OCI-LY7 (cell line): Measurements from ENCODE around the gene CA12. TPM values are rescaled to one million over a fixed set of nuclear protein-coding genes. Genes with fewer than 3 reads are reported as not detected.

Experiments used
- BruUV-seq: library from RNA; stranded (reverse); fragments of 400-500 nt; replicated peaks from 2 replicates; lab custom pipeline; 2021; lab: Mats Ljungman, UMichigan
- CTCF ChIA-PET: fragments of 300-600 bp; sonication (Branson Sonifier 250); formaldehyde crosslinking; loops from one replicate; lab custom pipeline; 2022; ENCODE audit warnings: antibody characterized with exemption; ENCODE audit not compliant: unreplicated experiment; lab: Charles Lee
- POLR2A ChIA-PET: fragments of 300-600 bp; sonication (Branson Sonifier 250); formaldehyde crosslinking; loops from one replicate; lab custom pipeline; 2022; ENCODE audit warnings: antibody characterized with exemption; lab: Charles Lee
- DNase-seq: peaks from one replicate; pipeline ENCODE4 v3.0.0-alpha.2; 2015; ENCODE audit warnings: low spot score
- H2AFZ ChIP-seq: fragments of 200-600 bp; sonication (generic), shearing (Covaris generic); 2 replicates; pipeline ENCODE4 v1.6.1; 2014; ENCODE audit warnings: mild to moderate bottlenecking, antibody characterized with exemption, low read length, moderate library complexity
- H3K27ac ChIP-seq: fragments of 200-600 bp; sonication (generic); 2 replicates; pipeline ENCODE4 v1.5.1; 2014; ENCODE audit warnings: mixed run types, low read depth, mild to moderate bottlenecking, moderate library complexity, low read length, inconsistent platforms; ENCODE audit not compliant: poor library complexity, severe bottlenecking
- H3K36me3 ChIP-seq: fragments of 200-600 bp; sonication (generic); 2 replicates; pipeline ENCODE4 v1.6.1; 2014; ENCODE audit warnings: mild to moderate bottlenecking, antibody characterized with exemption, low read length, moderate library complexity, mixed read lengths; ENCODE audit not compliant: insufficient read depth
- H3K4me1 ChIP-seq: fragments of 200-600 bp; sonication (generic); 2 replicates; pipeline ENCODE4 v1.5.1; 2014; ENCODE audit warnings: mild to moderate bottlenecking, low read length; ENCODE audit not compliant: insufficient read depth, poor library complexity, severe bottlenecking
- H3K4me2 ChIP-seq: fragments of 200-600 bp; sonication (generic); 2 replicates; pipeline ENCODE4 v1.6.1; 2014; ENCODE audit warnings: mild to moderate bottlenecking, low read length
- H3K4me3 ChIP-seq: fragments of 200-600 bp; sonication (generic); 2 replicates; pipeline ENCODE4 v1.5.1; 2014; ENCODE audit warnings: mild to moderate bottlenecking, low read depth, low read length; ENCODE audit not compliant: poor library complexity, severe bottlenecking
- H3K79me2 ChIP-seq: fragments of 200-600 bp; sonication (generic); 2 replicates; pipeline ENCODE4 v1.6.1; 2016; ENCODE audit warnings: low read depth, mild to moderate bottlenecking, low read length, moderate library complexity, mixed read lengths; ENCODE audit not compliant: insufficient read depth
- H3K9me2 ChIP-seq: fragments of 200-600 bp; sonication (generic); 2 replicates; pipeline ENCODE4 v1.6.1; 2016; ENCODE audit warnings: mild to moderate bottlenecking, low read length, mixed read lengths; ENCODE audit not compliant: insufficient read depth
- H3K9me3 ChIP-seq: fragments of 200-600 bp; sonication (generic); 2 replicates; pipeline ENCODE4 v1.6.1; 2014; ENCODE audit warnings: mild to moderate bottlenecking, mixed run types, low read length, mixed read lengths
- H4K20me1 ChIP-seq: fragments of 200-600 bp; sonication (generic); 2 replicates; pipeline ENCODE4 v1.6.1; 2014; ENCODE audit warnings: mild to moderate bottlenecking, antibody characterized with exemption, low read length, moderate library complexity, mixed read lengths; ENCODE audit not compliant: insufficient read depth
- EZH2phosphoT487 ChIP-seq: fragments of 200-600 bp; sonication (generic); IDR thresholded peaks from 2 replicates; pipeline ENCODE4 v1.6.1; 2018; ENCODE audit warnings: low read depth, borderline replicate concordance, mild to moderate bottlenecking, mixed run types, antibody characterized with exemption, low read length, moderate library complexity, mixed read lengths
- intact Hi-C: fragments of 100-400 bp; cut with micrococcal nuclease; formaldehyde crosslinking; loops from one replicate; pipeline ENCODE4 v1.10.0; 2022; ENCODE audit not compliant: unreplicated experiment
- total RNA-seq, 2 experiments: library from RNA; depleted of rRNA in 1 of 2; stranded (reverse); fragments of >200 nt in 1 of 2; shearing (Covaris generic) in 1 of 2; gene quantifications; 2 replicates each; pipeline ENCODE4 v1.2.3, GENCODE V29; 2014 to 2022
- TF ChIP-seq, protein P1 (sequence below): fragments of 200-600 bp; sonication (generic); conservative IDR thresholded peaks from 2 replicates; pipeline ENCODE4 v1.5.1; 2014; ENCODE audit warnings: mild to moderate bottlenecking, antibody characterized with exemption, low read length, moderate library complexity, mixed read lengths

CA12 gene
- total RNA-seq, 2 experiments from 2014 or later = not detected

- no TSS peak for BruUV-seq
Measured at GRCh38 chr15:63294359-63294758, 87.3 kb downstream of the CA12 start.

GRCh38 chr15:63292771-63293170, 88.9 kb downstream of the CA12 start:
- POLR2A ChIA-PET = no interaction called here
- no TSS peak for BruUV-seq
- TF ChIP-seq, protein P1, sequence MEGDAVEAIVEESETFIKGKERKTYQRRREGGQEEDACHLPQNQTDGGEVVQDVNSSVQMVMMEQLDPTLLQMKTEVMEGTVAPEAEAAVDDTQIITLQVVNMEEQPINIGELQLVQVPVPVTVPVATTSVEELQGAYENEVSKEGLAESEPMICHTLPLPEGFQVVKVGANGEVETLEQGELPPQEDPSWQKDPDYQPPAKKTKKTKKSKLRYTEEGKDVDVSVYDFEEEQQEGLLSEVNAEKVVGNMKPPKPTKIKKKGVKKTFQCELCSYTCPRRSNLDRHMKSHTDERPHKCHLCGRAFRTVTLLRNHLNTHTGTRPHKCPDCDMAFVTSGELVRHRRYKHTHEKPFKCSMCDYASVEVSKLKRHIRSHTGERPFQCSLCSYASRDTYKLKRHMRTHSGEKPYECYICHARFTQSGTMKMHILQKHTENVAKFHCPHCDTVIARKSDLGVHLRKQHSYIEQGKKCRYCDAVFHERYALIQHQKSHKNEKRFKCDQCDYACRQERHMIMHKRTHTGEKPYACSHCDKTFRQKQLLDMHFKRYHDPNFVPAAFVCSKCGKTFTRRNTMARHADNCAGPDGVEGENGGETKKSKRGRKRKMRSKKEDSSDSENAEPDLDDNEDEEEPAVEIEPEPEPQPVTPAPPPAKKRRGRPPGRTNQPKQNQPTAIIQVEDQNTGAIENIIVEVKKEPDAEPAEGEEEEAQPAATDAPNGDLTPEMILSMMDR = no peak
- TF ChIP-seq EZH2phosphoT487 = no peak

More at GRCh38 chr15:63294359-63294758, 87.3 kb downstream of the CA12 start:
- ChIA-PET CTCF (no interaction called here), POLR2A (no interaction called here)
- Histone ChIP-seq H3K4me3 (no peak overlapping the region), H3K27ac (no peak overlapping the region), H3K4me1 (no peaks in the 10 kb centered on the region), H3K36me3 (no peaks in the 10 kb centered on the region), H3K4me2 (no peak overlapping the region), H4K20me1 (no peaks in the 10 kb centered on the region), H3K9me2 (no peaks in the 10 kb centered on the region), H3K9me3 (no peaks in the 10 kb centered on the region), H2AFZ (no peak overlapping the region), H3K79me2 (no peaks in the 10 kb centered on the region)
- intact Hi-C loops = no loop called here
- no peak for DNase-seq
- no peak for TF ChIP-seq EZH2phosphoT487
- TF ChIP-seq, protein P1 = no peak

GRCh38 chr15:63292241-63292640, 89.4 kb downstream of the CA12 start:
- Histone ChIP-seq H3K9me3 (no peaks in the 10 kb centered on the region), H3K27ac (no peak overlapping the region), H3K4me1 (no peaks in the 10 kb centered on the region), H3K4me3 (no peak overlapping the region), H3K36me3 (no peaks in the 10 kb centered on the region), H4K20me1 (no peaks in the 10 kb centered on the region), H2AFZ (no peak overlapping the region), H3K79me2 (no peaks in the 10 kb centered on the region), H3K4me2 (no peak overlapping the region), H3K9me2 (no peaks in the 10 kb centered on the region)
- ChIA-PET POLR2A (interaction anchor here (0.5 to 0.6 kb wide), 2 partner anchors 16 to 53 kb away, joined by 3 read pairs; no protein-coding TSS in a partner anchor), CTCF (no interaction called here)
- no TSS peak for BruUV-seq
- DNase-seq = no peak
- TF ChIP-seq EZH2phosphoT487 = no peak
- TF ChIP-seq, protein P1 = no peak
- intact Hi-C loops = no loop called here

More at GRCh38 chr15:63292771-63293170, 88.9 kb downstream of the CA12 start:
- no peaks in the 10 kb centered on the region for H3K9me3 ChIP-seq
- H3K4me3 ChIP-seq = no peak overlapping the region
- intact Hi-C loops = no loop called here
- H3K27ac ChIP-seq = no peak overlapping the region
- H4K20me1 ChIP-seq = no peaks in the 10 kb centered on the region
- H3K79me2 ChIP-seq = no peaks in the 10 kb centered on the region
- CTCF ChIA-PET = no interaction called here
- H3K9me2 ChIP-seq = no peaks in the 10 kb centered on the region
- H3K4me2 ChIP-seq = no peak overlapping the region
- no peak for DNase-seq
- no peaks in the 10 kb centered on the region for H3K36me3 ChIP-seq
- H2AFZ ChIP-seq = no peak overlapping the region
- H3K4me1 ChIP-seq = no peaks in the 10 kb centered on the region
